Activated T-cell treated with anti-CD3 and anti-CD28 coated beads for 24 hours (primary cell): ENCODE results near the gene RLBP1.
"Not testable (repeated sequence)": the region's sequence is repeated elsewhere in the genome, so short reads cannot be mapped to it uniquely, and the experiment has no call there.

ENCODE experiments used
- DNase-seq: peaks from one replicate; pipeline ENCODE4 v3.0.0-alpha.2; 2020; ENCODE audit warnings: low read depth

Gene RLBP1

GRCh38 chr15:89221543-89221942, at the start of gene RLBP1:
TSS of gene RLBP1 (minus strand) at chr15:89221579. CDS start at chr15:89218975, 2,604 bp downstream.
- no peak for DNase-seq

DNA sequence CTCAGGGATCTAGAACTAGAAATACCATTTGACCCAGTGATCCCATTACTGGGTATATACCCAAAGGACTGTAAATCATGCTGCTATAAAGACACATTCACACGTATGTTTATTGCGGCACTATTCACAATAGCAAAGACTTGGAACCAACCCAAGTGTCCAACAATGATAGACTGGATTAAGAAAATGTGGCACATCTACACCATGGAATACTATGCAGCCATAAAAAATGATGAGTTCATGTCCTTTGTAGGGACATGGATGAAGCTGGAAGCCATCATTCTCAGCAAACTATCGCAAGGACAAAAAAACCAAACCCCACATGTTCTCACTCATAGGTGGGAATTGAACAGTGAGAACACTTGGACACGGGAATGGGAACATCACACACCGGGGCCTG, 28.8 kb upstream of the RLBP1 start:
- not testable (repeated sequence) for DNase-seq

DNA sequence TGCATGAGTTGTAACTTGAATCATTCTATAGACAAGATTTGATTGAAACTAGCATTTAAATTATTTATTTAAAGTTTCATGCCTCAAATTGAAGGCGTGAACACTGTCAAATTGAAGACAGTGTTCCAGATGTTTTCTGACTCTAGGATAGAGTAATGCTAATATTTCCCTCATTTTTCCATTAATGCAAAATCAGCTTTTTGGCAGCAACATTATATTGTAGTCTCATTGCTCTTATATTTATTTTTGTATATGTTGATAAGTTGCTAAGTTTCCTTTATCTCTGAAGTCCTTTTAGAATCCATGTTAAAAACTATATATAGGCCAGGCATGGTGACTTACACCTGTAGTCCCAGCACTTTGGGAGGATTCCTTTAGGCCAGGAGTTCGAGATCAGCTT, 27.2 kb upstream of the RLBP1 start:
- DNase-seq: no peak

DNA sequence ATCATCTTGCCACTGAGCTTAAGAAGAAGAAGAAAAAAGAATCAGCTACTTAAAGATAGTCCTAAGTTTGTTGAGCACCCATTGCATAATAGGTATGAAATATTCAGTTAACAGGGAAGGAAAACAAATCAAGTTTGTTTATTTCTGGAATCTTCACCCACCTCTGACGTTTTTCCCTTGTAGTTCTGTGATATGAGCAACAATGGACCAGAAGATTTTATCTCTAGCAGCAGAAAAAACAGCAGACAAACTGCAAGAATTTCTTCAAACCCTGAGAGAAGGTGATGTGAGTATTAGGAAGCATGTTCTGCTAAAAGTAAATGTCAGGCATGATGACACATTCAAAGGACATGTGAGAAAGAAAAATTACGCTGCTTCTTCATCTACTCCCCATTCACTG, 26.1 kb upstream of the RLBP1 start:
- no peak for DNase-seq

- DNase-seq: no peak
Measured at GRCh38 chr15:89244574-89244903, 23.2 kb upstream of the RLBP1 start.

DNA sequence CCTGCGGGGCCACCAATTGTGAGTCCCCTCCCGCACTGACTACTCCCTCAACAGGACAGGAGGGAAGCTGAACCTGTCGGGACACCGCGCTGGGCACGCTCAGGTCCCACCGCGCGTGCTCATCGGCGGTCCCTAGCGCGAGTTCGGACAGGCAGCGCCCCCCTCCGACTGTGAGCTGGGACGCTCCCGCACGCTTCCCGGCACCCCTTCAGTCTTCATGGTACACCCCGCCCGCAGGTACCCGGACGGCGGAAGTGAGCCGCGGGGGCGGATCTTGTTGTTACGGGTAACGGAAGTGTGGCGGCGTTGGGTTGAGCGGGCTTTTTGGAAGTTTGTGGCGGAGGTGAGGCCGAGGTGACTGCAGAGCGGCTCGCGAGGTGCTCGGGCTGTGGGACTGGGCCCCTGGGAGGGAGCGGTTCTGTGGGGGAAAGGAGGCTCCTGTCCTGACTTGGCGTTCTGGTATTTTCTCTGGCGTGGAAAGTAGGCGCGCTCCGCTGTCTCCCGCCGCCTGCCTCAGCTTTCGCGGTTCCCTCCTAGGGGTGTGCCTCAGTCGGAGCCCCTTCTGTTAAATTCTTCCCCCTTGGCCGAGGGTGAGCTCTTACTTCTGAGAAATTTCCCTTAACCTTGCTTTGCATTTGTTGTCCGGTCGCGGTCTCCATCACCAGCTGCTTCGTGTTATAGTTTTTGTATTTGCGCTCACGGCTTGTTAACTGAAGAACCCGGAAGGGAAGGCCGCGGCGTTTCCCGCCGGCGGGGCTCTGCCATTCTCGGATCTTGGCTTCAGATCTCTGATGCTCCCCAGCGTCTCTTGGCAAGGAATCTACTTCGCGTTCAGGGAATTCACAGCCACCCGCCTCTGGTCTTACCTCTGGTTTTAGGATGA, 22.6 kb upstream of the RLBP1 start, which contains the start of gene FANCI:
TSS of gene FANCI (plus strand) at position 289 of the 883 bp plus-strand sequence. CDS start 3,669 bp downstream, outside the sequence.
- peak; percentile 96 for DNase-seq

DNA sequence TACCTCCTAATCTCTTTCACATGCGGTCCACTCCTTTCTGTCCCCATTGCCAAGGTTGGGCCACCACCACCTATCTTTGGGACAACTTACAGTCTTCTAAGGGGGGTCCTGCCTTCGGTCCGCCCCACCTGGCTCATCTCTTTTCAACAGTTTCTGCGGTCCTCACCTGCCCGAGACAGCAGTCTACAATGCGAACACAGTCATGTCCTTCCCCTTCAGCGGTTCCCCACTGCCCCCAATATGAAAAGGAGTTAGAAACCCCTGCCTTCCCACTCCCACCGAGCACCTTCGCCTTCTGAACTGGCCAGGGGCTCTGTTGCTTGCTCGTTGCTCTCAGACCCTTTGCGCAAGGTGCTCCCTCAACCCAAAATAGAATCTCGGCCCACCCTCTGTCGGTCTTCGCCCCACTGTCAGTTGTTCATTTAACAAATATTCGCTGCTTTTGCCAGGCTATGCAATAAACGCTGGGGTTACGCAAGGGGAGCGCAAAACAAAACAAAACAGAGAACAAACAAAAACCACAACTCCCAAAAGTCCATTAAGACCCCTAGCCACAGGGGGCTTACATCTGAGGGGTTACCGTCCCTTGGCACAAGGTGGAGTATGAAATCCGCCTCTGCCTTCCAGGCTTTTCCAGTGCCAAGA, 21.8 kb upstream of the RLBP1 start:
- DNase-seq: no peak

GRCh38 chr15:89239883-89240810, 18.8 kb upstream of the RLBP1 start:
- DNase-seq: not testable (repeated sequence)

DNA sequence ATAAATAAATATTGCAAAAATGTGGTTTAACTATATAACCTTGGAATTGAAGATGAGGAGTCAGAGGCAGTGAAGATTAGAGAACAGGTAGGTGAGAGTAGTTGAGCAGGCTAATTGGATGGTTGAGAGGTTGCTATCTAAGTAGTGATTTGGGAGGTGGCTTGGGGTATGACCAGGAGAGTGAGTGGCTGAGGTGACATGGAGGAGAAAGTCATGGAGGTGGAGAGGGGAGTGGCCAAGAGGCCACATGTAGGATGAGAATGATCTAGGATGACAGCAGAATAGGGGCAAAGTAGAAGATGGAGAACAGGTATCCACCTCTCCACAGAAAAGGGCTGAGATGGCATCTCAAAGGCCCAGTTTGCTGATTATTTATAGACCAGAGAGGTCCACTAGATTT, 10.5 kb upstream of the RLBP1 start:
- DNase-seq: no peak

DNA sequence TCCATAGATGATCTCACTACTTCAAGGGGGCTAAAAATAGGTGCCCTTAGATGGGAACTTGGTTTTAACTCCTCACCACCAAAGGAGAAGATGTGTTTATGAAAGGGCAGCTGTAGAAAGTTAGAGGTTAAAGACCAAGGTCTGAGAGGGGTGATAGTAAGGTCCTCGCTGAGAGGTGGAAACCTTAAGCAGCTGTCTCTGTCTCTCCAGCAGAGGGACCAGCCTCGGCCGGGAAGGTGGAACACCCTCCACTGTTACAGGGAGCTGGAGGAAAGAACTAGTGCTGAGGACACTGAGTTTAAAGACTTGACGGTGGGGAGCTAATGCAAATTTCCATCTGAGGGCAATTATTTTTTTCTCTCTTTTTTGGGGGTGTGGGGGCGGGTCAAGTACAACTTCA, 8.9 kb upstream of the RLBP1 start:
- no peak for DNase-seq

DNA sequence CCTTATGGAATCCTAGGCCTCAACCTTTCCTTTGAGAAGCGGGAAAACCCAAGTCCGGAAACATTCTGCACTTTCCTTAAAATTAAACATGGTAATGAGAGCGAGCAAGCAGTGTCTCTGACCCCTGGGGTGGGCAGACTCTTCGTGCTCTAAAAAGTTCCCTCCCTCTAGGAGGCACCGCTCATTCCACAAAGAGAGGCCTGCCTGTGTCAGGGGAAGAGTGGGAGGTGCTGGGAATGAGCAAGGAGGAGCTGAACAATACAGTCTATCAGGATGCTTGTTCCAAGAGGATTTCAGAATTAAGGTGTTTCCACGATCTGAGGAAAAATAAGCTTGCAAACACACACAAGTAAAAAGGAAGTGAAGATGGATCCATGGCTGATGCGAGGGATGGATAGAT, 6.0 kb upstream of the RLBP1 start:
- DNase-seq: no peak

- DNase-seq: no peak
Measured at GRCh38 chr15:89226359-89227221, 5.2 kb upstream of the RLBP1 start.

DNA sequence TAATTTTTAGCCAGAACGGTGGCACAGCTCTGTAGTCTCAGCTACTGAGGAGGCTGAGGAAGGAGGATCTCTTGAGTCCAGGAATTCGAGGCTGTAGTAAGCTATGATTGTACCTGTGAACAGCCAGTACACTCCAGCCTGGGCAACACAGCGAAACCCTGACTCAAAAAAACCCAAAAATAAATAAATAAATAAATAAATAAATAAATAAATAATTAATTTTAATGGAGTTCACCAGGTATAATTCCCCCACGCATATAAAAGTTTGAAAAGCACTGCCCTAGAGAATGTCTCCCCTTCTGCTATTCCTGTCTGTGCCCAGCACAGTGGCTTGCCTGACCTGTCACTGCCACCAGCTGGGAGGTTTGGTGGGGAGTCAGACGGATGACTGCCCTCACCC, 4.2 kb upstream of the RLBP1 start:
- DNase-seq: no peak

DNA sequence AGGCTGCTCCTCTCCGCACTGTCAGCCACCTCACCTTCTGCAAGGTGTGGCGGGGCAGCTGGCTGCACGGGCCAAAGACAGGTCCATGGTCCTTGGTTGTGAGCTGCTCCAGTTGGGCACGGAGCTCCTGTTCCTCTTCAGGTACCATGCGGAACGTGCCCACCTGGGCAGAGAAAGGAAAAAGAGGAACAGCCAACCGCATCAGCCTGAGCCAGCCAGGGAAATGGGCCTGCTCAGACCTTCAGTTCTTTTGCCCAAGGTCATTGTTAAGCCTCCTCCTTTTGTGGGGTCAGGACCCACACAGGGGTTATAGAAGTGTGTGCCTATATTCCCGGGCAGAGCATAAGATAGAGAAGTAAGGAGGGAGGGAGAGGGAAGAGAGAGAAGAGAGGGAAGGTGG, 2.8 kb downstream of the RLBP1 start:
- no peak for DNase-seq

DNA sequence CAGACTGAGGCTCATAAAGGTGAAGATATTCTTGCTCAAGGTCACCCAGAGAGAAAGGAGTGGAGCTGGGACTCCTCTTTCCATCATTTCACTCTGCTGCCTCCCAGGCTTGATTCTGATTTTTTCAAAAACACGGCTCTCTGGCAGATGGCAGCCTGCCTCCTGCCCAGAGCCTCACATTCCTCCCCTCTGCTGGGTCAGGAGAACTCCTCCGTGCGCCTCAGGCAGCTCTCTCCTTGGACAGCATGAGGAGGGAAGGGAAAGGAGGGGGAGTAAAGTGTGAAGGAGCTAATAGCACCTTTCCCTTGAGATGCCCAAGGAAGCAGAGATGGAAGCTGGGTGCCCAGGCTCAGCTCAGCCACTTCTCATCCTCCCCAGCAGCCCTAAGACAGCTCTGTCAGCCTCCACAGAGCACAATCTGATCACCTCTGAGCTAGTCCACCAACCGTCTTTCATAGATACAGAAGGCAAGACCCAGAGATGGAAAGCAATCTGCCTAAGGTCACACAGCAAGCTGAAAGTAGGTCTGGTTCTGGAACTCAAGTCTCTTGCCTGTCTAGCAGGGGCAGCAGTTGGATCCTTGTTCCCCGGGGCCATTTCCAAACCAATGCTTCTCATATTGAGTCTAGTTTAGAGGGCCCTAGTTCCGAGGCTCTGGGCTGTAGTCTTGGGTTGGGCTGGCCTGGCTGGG, 3.5 kb downstream of the RLBP1 start:
- DNase-seq: no peak

GRCh38 chr15:89217031-89217430, 4.3 kb downstream of the RLBP1 start:
- no peak for DNase-seq

GRCh38 chr15:89215627-89216026, 5.8 kb downstream of the RLBP1 start:
- DNase-seq: no peak

GRCh38 chr15:89211678-89212170, 9.7 kb downstream of the RLBP1 start:
- DNase-seq: no peak

- DNase-seq: no peak
Measured at GRCh38 chr15:89209057-89209456, 12.3 kb downstream of the RLBP1 start.

- no peak for DNase-seq
Measured at GRCh38 chr15:89208256-89208655, 13.1 kb downstream of the RLBP1 start.

GRCh38 chr15:89206908-89207331, 14.5 kb downstream of the RLBP1 start:
- DNase-seq: peak; percentile 64
